HCEC 1CT (cell line): Measurements from ENCODE around the gene SMIM7.
"Not testable (repeated sequence)": the region's sequence is repeated elsewhere in the genome, so short reads cannot be mapped to it uniquely, and the experiment has no call there.

Experiments
- DNase-seq: peaks from one replicate; pipeline ENCODE4 v3.0.0-alpha.2; 2017

The SMIM7 gene

DNA sequence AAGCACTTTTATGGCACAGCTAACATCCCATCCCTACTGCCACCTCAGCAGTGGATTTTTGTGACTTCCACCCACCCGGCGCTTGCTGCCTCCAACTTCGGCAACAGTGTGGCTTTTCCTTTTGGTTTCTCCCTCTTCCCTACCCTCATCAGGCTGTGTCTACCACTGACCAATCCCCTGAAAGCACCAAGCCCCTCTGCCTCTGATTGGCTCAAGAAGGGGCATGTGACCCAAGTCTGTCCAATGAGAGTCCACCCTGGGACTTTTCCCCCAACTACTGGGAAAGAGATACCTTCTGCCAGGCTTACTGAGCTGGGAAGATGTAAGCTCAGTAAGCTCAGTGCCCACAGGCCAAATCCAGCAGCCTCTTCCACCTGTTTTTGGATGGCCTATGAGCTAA is 5.8 kb downstream of the SMIM7 start:
- DNase-seq = no peak

DNA sequence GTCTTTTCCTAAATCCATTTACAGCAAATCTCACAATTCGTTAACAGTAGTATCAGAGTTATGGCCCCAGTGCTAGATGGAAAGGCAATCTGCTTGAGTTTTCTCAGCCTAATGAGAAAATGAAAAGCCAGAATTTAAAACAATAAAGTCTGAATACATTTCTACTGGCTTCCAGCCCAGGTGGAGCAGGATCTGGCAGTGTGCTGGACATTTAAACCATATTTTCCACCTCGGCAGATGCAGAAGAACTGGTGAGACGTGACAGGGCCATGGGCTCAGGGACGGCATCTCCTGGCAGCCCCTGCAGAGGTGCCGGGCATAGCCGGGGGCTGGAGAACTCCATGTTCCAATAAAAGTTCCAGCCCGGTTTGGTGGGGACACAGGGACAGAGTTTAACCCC is 7.1 kb downstream of the SMIM7 start:
- DNase-seq = no peak

DNA sequence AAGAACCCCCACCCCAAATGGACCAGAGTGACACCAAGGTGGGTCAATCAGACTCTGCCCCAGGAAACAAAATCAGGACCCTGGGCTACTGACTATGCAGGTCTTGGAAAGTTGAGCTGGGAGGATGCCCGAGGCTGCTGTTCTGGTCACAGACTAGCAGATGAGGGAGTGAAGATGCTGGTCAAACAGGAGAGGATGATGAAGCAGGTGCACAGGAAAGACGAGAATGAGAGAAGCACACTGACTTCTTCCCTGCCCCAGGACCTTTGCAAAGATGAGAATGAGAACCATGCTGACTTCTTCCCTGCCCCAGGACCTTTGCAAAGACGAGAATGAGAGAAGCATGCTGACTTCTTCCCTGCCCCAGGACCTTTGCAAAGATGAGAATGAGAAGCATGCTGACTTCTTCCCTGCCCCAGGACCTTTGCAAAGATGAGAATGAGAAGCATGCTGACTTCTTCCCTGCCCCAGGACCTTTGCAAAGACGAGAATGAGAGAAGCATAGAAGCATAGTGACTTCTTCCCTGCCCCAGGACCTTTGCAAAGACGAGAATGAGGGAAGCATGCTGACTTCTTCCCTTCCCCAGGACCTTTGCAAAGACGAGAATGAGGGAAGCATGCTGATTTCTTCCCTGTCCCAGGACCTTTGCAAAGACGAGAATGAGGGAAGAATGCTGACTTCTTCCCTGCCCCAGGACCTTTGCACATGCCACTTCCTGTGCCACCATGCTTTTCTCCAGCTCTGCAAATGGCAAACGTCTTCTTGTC is 8.3 kb downstream of the SMIM7 start:
- not testable (repeated sequence) for DNase-seq

- no peak for DNase-seq
Measured at GRCh38 chr19:16650821-16651220, 9.1 kb downstream of the SMIM7 start.

- no peak for DNase-seq
Measured at GRCh38 chr19:16649734-16650133, 10.2 kb downstream of the SMIM7 start.

DNA sequence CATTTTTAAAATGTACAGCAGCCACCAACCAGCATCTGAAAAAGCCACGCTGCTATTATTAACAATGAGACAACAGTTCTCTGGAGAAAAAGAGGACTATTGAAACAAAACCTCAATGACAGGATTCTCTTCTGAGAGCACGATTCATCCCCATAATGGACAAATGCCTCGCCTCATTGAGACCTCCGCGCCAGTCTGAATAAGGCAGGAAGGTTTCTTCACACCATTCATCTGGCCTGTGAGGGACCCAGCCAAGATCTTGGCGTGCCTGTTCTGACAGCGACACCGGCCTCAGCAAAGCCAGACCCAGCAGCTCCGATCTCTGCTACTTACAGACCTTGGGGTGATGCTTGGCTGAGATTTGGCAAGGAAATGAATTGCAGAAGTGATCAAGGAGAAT is 14.8 kb downstream of the SMIM7 start:
- DNase-seq = no peak

DNA sequence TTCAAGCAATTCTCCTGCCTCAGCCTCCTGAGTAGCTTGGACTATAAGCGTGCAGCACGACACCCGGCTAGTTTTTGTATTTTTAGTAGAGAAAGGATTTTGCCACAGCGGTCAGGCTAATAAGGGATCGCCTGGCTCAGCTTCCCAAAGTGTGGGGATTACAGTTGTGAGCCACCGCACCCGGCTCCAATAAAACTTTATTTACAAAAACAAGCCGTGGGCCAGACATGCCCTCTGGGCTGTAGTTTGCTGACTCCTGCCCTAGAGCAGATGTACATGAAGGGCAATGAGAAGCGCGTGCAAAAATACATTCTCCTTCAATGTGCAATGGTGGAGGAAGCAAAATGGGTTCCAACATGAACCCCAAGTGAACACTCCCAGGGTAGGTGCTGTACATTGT is 18.2 kb downstream of the SMIM7 start:
- DNase-seq = no peak

DNA sequence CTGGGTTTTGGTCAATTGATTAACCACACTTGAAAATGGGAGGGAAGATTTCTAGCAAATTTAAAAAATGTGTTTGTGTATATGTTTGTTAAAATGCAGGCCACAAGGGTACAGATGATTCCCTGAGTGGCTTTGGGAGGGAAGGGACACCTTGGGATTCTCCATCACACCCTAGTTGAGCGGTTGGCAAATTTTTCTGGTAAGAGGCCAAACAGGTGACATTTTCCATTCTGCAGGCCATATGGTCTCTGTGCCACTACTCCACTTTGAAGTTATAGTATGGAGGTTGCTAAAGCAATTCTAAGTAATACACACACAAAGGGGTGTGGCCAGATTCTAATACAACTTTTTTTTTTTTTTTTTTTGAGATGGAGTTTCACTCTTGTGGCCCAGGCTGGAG is 19.0 kb downstream of the SMIM7 start:
- no peak for DNase-seq

DNA sequence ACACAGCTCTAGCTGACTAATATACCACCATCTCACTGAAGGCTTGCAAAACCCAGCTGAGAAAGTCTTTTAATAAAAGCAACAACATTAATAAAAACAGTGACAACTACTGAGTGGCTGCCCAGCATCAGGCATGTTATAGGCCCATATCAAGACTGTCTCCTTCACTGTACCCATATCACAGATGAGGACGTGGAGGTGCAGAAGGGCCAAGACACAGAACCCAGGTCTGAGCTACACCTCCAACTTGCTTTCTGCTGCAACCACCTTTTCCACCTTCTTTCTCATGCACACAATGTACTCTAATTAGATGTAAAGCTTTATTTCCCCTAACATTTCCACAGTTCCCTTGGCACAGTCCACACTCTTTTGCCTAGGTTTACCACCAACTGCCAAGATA is 21.3 kb downstream of the SMIM7 start:
- no peak for DNase-seq

DNA sequence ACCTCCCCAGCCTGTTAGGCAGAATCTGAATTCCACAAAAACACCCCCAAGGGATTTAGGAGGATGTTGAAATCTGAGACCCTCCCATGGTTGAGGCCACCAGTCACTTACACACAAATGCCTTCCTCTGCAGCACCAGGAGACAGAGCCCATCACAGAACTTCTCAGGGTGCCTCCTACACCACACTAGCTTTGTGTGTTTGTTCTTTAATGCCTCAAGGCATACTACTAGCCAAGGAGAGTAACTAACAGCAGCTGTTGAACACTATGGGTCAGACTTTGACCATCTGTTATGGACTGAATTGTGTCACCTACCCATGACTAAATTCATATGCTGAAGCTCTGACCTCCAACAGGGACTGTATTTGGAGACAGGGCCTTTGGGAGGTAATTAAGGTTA is 22.4 kb downstream of the SMIM7 start:
- DNase-seq = no peak

- no peak for DNase-seq
Measured at GRCh38 chr19:16631465-16631864, 28.5 kb downstream of the SMIM7 start.

DNA sequence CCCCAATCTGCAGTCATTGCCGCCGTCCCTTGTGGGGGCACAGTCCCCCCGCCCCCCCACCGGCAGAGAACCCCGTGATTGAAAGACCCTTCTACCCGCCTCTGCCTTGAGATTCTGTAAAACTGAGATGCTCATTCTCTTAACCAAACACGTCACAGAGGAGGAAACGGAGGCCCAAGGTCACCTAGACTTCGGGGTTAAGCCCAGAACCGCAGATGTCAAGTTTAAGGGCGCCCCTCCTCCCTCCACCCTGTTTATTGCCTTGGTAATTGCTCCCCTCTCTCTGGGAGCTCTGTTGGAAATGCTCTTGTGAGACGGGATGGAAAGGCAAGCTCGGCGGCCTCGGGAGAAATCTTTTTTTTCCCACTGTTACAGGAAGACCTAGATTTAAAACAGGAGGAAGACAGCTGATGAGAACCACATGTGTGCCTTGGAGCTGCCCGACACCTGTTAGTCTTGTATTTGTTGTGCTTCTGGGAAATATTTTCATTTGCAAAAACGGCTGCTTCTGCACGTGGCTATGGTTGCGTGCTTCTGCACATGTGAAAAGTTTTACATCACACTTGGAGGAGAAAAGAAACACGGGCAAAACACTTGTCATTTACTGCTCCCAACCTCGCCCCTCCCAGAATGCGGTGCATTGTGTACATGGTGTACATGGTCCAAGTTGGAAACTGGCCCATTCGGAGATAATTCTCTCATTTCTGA is 30.8 kb downstream of the SMIM7 start:
- peak; percentile 62 for DNase-seq

GRCh38 chr19:16628183-16628983 is 31.6 kb downstream of the SMIM7 start, which contains the start of gene MED26:
MED26 (minus strand) TSS chr19:16628204; CDS start chr19:16627943, 261 bp downstream.
- peak; percentile 93 for DNase-seq

GRCh38 chr19:16627928-16628182 is 32.1 kb downstream of the SMIM7 start:
- DNase-seq = no peak

- no peak for DNase-seq
Measured at GRCh38 chr19:16627193-16627927, 32.6 kb downstream of the SMIM7 start.

GRCh38 chr19:16626796-16627192 is 33.1 kb downstream of the SMIM7 start:
- DNase-seq = no peak

DNA sequence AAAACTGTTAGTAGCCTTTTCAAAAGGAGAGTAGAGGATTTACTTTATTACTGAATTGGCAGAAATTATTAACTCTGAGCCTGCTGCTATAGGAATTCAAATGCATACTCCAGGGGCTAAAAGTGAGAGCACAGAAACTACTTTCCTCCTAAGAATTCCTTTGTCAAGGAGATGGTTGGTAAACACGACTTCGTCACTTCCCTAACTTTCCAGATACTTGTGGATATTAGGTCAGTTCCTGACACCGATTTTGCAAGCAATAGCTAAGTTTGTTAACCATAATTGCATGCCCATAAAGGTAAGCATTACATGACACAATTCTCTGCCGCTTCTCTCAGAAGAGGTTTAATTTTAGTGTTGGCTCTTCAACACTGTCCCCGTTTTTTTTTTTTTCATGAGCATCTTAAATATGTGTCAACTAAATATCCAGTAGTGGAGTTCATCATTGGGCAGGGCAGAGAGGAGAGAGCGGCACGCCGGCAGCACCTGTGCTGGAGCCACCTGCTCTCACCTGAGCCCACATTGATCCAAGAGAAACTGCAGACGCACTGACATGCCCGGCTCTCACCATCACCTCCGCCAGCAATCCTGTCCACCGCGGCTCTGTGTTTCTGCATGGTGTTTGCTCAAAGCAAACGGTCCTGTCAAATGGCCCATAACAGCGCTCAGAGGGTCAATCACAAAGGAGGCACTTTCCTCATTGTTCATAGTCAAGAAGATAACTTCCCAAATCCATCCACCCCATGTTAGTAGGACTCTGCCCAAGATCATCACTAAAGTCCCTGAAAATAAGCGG is 34.6 kb downstream of the SMIM7 start:
- no peak for DNase-seq

GRCh38 chr19:16624236-16624635 is 35.7 kb downstream of the SMIM7 start:
- DNase-seq = no peak

DNA sequence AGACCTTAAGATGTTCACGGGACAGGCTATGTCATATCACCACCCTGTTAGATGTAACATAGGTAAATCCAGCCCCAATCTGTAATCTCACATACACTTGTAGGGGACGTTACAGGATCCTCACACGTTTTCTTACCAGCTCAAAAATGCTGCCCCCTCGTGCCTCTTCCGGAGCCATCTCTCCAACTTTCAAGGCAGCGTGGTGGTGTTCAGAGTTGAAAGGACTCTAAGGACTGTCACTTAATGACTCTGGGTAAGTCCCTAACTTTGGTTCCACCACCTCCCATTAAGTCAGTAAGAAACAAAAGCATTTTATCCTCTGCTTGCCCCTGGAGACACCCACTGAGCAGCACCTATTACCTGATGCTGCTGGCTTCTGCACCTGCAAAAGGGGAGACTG is 36.4 kb downstream of the SMIM7 start:
- no peak for DNase-seq

DNA sequence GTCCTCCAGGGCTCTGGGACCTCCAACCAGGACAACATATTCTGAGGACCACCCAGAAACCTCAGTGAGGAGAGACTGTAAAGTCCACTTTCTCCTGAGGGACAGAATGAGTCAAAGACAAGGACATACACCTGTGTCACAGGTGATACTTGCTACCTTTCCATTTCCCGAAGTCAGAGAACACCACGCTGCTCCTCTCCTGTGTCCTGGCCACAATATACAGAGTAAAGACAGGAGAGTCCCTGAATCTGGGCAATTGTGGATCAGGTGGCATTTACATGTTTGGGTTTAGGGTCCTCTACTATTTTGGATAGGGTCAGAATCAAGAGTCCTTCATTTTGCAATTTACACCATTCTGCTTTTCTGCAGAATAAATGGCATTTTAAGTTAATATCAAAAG is 36.9 kb downstream of the SMIM7 start:
- DNase-seq = no peak

DNA sequence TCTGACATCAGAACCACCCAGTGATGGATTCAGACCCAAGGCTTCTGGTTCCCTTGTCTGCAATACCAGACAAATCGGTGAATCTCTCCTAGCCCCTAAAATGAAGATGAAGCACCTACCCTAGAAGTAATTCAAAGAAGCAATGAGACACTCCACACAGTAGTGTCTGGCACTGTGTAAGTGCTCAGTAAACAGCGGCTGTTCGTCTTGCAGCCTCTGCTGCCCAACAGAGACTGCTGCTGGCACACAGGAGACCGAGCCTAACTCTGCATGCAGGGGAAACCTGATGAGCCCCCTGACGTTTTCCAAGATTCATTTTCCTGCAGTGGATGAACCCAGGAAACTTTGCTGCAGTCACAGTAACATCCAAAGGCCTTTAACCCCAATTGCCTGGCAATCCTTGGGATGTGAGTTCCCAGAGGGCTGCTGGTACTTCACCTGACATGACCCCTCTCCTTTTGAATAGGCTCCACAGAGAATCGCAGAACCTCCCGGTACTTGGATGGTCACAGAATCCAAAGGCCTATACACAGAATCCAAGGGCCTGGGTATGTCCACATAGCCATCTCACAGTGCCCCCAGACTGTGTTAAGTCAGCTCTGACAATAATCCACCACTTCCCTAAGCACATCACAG is 38.7 kb downstream of the SMIM7 start:
- DNase-seq = no peak

DNA sequence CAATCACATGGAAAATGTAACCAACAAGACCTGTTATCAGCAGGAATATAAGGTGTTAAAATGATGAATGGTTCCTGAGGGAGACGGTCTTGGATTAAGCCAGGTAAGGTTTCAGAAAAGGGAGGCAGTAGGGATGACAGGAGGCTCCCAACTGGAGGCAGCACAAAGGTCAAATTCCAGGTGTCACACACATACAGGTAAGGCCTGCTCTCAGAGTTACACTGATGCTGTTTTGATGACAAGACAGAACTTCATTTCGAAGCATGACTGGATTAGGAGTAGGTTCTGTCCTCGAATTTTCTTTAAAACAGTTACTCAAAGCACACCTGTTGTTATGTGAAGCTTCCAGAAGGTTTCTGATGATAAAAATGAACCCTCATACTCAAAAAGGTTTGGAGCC is 39.4 kb downstream of the SMIM7 start:
- DNase-seq = no peak
